BLaER1 treated with 17β-estradiol and CSF1 and Interleukin-3, amounts not matched to agents 10 nM and 100 nM (cell line): ENCODE measurements around the gene EGLN3.
"Not testable (repeated sequence)": the region's sequence is repeated elsewhere in the genome, so short reads cannot be mapped to it uniquely, and the experiment has no call there.

Source experiments
- H3K27ac ChIP-seq, 11 experiments: shearing (Covaris generic); formaldehyde crosslinking; 2 replicates each; pipeline ENCODE4 v1.8.1; 2022
- H3K27me3 ChIP-seq, 11 experiments: shearing (Covaris generic); formaldehyde crosslinking; 2 replicates each; pipeline ENCODE4 v1.8.1; 2022
- H3K36me3 ChIP-seq, 11 experiments: shearing (Covaris generic); formaldehyde crosslinking; 2 replicates each; pipeline ENCODE4 v1.8.1; 2022
- H3K4me1 ChIP-seq, 10 experiments: shearing (Covaris generic); formaldehyde crosslinking; 2 replicates each; pipeline ENCODE4 v1.8.1; 2022
- H3K4me2 ChIP-seq, 11 experiments: shearing (Covaris generic); formaldehyde crosslinking; 2 replicates each; pipeline ENCODE4 v1.8.1; 2022
- H3K4me3 ChIP-seq, 10 experiments: shearing (Covaris generic); formaldehyde crosslinking; 2 replicates each; pipeline ENCODE4 v1.8.1; 2022
- H3K9ac ChIP-seq, 11 experiments: shearing (Covaris generic); formaldehyde crosslinking; 2 replicates each; pipeline ENCODE4 v1.8.1; 2022
- H3K9me3 ChIP-seq, 11 experiments: shearing (Covaris generic); formaldehyde crosslinking; replicated peaks in 1 of 11; 2 replicates each; pipeline ENCODE4 v1.8.1; 2022
- H4K20me1 ChIP-seq, 11 experiments: shearing (Covaris generic); formaldehyde crosslinking; 2 replicates each; pipeline ENCODE4 v1.8.1; 2022
- Cebpa-rat ChIP-seq, 11 experiments: shearing (Covaris generic); IDR thresholded peaks; 2 replicates each; pipeline ENCODE4 v1.8.1; 2022

Gene EGLN3

DNA sequence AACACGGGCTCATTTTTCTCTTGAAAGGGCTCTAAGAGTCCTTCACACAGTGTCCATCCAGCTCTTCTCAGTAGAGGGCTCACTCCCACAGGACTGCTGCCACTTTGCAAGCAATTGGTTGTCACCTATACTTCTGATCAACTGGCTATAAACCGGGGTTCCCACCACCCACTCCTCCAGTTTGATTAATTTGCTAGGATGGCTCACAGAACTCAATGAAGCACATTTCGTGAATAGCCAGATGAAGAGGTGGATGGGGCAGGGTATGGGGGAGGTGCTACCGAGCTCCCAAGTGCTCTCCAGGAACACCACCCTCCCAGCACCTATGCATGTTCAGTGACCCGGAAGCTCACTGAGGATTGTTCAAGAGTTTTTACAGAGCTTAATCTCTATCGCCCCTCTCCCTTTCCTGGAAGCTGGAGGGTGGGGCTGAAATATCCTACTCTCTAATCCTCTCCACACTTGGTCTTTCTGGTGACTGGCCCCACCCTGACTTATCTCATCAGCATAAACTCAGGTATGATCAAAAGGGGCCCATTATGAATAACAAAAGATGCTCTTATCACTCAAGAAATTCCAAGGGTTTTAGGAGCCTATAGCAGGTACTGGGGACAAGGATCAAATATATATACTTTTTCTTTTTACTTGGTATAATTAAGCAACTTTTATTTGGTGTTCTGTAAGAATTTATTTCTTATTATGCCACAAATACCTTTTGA lies 13.9 kb upstream of the EGLN3 start:
- no peaks in the 10 kb centered on the region for H3K36me3 ChIP-seq
- H3K27me3 ChIP-seq = no peaks in the 10 kb centered on the region
- H3K4me3 ChIP-seq = no peak overlapping the region
- no peaks in the 10 kb centered on the region for H4K20me1 ChIP-seq
- peaks cover 0 to 3% (median 0%) of the 10 kb centered on the region in 10 experiments; a peak in 4 of 20 replicates for H3K4me1 ChIP-seq
- no peak overlapping the region for H3K9ac ChIP-seq
- H3K4me2 ChIP-seq = no peak overlapping the region
- TF ChIP-seq Cebpa-rat (IDR thresholded peaks at IDR 0.05) = no peak
- peaks cover 0 to 12% (median 5%) of the 10 kb centered on the region in 11 experiments; a peak in 15 of 22 replicates for H3K9me3 ChIP-seq
- H3K27ac ChIP-seq = no peak overlapping the region

DNA sequence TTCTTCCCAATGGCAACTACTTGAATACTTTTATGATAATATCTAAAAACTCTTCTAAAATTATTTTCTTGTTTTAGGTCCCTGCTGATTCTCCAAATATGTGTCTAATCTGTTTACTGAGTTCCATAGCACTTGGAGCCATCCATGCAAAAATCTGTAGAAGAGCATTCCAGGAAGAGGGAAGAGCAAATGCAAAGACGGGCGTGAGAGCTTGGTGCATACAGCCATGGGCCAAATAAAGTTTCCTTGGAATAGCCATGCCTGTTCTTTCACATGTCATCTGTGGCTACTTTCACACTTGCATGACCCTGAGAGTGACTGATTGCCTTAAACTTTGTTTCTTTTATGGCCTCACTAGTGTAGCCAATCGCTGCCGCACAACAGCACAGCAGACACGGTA lies 13.0 kb upstream of the EGLN3 start:
- H3K4me3 ChIP-seq = no peak overlapping the region
- H3K27ac ChIP-seq = no peak overlapping the region
- H3K36me3 ChIP-seq = no peaks in the 10 kb centered on the region
- no peak for TF ChIP-seq Cebpa-rat (IDR thresholded peaks at IDR 0.05)
- H3K4me2 ChIP-seq = no peak overlapping the region
- no peaks in the 10 kb centered on the region for H3K27me3 ChIP-seq
- H3K9ac ChIP-seq = no peak overlapping the region
- H4K20me1 ChIP-seq = no peaks in the 10 kb centered on the region
- peaks cover 0 to 5% (median 0%) of the 10 kb centered on the region in 10 experiments; a peak in 4 of 20 replicates for H3K4me1 ChIP-seq
- H3K9me3 ChIP-seq = peaks cover 0 to 9% (median 0%) of the 10 kb centered on the region in 11 experiments; a peak in 4 of 22 replicates

GRCh38 chr14:33962466-33962865 lies 11.6 kb upstream of the EGLN3 start:
- H3K9me3 ChIP-seq, H3K27ac ChIP-seq, H3K4me2 ChIP-seq, H3K36me3 ChIP-seq, H3K4me3 ChIP-seq, H3K27me3 ChIP-seq, H3K9ac ChIP-seq, H3K4me1 ChIP-seq, H4K20me1 ChIP-seq: not testable (repeated sequence)

GRCh38 chr14:33962016-33962415 lies 11.1 kb upstream of the EGLN3 start:
- no peak overlapping the region for H3K4me2 ChIP-seq
- peaks cover 0 to 5% (median 0%) of the 10 kb centered on the region in 10 experiments; a peak in 4 of 20 replicates for H3K4me1 ChIP-seq
- H3K36me3 ChIP-seq = no peaks in the 10 kb centered on the region
- no peak overlapping the region for H3K4me3 ChIP-seq
- H3K27me3 ChIP-seq = no peaks in the 10 kb centered on the region
- TF ChIP-seq Cebpa-rat (IDR thresholded peaks at IDR 0.05) = no peak
- H3K9ac ChIP-seq = no peak overlapping the region
- H3K9me3 ChIP-seq = peaks cover 0 to 9% (median 0%) of the 10 kb centered on the region in 11 experiments; a peak in 4 of 22 replicates
- no peak overlapping the region for H3K27ac ChIP-seq
- no peaks in the 10 kb centered on the region for H4K20me1 ChIP-seq

DNA sequence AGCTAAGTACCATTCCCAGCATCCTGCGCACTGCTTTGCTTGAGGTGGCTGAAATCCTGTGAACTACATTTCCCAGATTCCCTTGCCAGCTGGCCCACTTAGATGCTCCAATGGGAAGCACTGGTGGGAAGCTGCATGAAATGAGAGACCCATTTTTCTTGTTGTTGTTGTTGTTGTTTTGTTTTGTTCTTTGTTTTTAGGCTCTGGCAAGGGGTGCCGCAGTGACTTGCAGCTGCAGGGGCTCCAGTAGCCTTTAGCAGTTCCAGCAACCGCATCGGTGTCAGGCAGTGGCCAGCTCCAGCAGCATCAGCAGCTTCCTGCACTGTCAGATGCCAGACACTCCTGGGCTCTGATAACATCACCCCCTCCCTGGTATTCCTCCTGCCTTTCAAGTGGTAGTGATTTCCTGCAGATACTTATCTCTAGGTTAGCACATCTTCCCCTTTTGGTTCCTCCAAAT lies 8.8 kb upstream of the EGLN3 start:
- Histone ChIP-seq H3K36me3 (no peaks in the 10 kb centered on the region), H3K4me2 (peak overlapping the region in 1 of 11 experiments; percentile 32; a peak in 1 of 22 replicates), H3K4me1 (peaks cover 0 to 5% (median 1%) of the 10 kb centered on the region in 10 experiments; a peak in 13 of 20 replicates), H4K20me1 (no peaks in the 10 kb centered on the region), H3K27me3 (no peaks in the 10 kb centered on the region), H3K9ac (no peak overlapping the region), H3K4me3 (no peak overlapping the region), H3K27ac (no peak overlapping the region), H3K9me3 (peaks cover 0 to 9% (median 5%) of the 10 kb centered on the region in 11 experiments; a peak in 7 of 22 replicates)
- no peak for TF ChIP-seq Cebpa-rat (IDR thresholded peaks at IDR 0.05)

GRCh38 chr14:33958605-33959226 lies 7.8 kb upstream of the EGLN3 start:
- no peaks in the 10 kb centered on the region for H3K27me3 ChIP-seq
- H3K4me2 ChIP-seq = no peak overlapping the region
- H3K36me3 ChIP-seq = no peaks in the 10 kb centered on the region
- peaks cover 0 to 9% (median 5%) of the 10 kb centered on the region in 11 experiments; a peak in 7 of 22 replicates for H3K9me3 ChIP-seq
- H4K20me1 ChIP-seq = no peaks in the 10 kb centered on the region
- H3K4me3 ChIP-seq = no peak overlapping the region
- peaks cover 0 to 11% (median 8%) of the 10 kb centered on the region in 10 experiments; a peak in 14 of 20 replicates for H3K4me1 ChIP-seq
- TF ChIP-seq Cebpa-rat (IDR thresholded peaks at IDR 0.05) = no peak
- no peak overlapping the region for H3K27ac ChIP-seq
- H3K9ac ChIP-seq = no peak overlapping the region

- Histone ChIP-seq H3K36me3 (no peaks in the 10 kb centered on the region), H4K20me1 (no peaks in the 10 kb centered on the region), H3K4me2 (no peak overlapping the region), H3K4me3 (no peak overlapping the region), H3K27ac (no peak overlapping the region), H3K9me3 (peaks cover 0 to 9% (median 5%) of the 10 kb centered on the region in 11 experiments; a peak in 8 of 22 replicates), H3K27me3 (no peaks in the 10 kb centered on the region), H3K4me1 (peaks cover 0 to 11% (median 8%) of the 10 kb centered on the region in 10 experiments; a peak in 14 of 20 replicates), H3K9ac (no peak overlapping the region)
- TF ChIP-seq Cebpa-rat (IDR thresholded peaks at IDR 0.05) = no peak
Observed at GRCh38 chr14:33957993-33958392, 7.1 kb upstream of the EGLN3 start.

- Histone ChIP-seq H3K4me2 (no peak overlapping the region), H3K36me3 (no peaks in the 10 kb centered on the region), H3K27ac (no peak overlapping the region), H3K9ac (no peak overlapping the region), H3K4me3 (no peak overlapping the region), H3K9me3 (peaks cover 0 to 7% (median 2%) of the 10 kb centered on the region in 11 experiments; a peak in 8 of 22 replicates), H3K4me1 (peaks cover 0 to 11% (median 8%) of the 10 kb centered on the region in 10 experiments; a peak in 14 of 20 replicates), H4K20me1 (no peaks in the 10 kb centered on the region), H3K27me3 (no peaks in the 10 kb centered on the region)
- TF ChIP-seq Cebpa-rat (IDR thresholded peaks at IDR 0.05) = no peak
Observed at GRCh38 chr14:33957299-33957698, 6.4 kb upstream of the EGLN3 start.

DNA sequence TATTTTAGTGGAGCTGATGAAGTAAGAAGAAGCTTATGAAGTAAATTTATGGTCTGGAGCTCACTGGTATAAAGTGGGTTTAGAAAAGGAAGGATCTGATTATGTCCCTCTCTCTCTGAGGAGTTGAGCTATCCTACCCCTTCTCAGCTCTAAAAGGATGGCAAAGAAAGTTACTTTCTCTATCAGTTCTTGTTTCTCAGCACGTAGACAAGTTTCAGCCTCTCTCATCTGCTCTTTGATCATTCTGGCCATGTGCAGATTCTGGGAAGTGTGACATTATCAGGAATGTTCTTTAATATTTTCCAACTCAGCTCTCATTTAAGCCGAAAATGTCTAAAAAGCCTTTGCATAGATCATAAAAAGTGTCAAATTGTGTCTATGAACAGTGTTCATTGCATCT lies 5.8 kb upstream of the EGLN3 start:
- Histone ChIP-seq H3K9me3 (peaks cover 0 to 7% (median under 1%) of the 10 kb centered on the region in 11 experiments; a peak in 8 of 22 replicates), H3K4me3 (no peak overlapping the region), H4K20me1 (no peaks in the 10 kb centered on the region), H3K4me2 (no peak overlapping the region), H3K36me3 (no peaks in the 10 kb centered on the region), H3K9ac (no peak overlapping the region), H3K27ac (no peak overlapping the region), H3K4me1 (peaks cover 0 to 11% (median 8%) of the 10 kb centered on the region in 10 experiments; a peak in 14 of 20 replicates), H3K27me3 (no peaks in the 10 kb centered on the region)
- no peak for TF ChIP-seq Cebpa-rat (IDR thresholded peaks at IDR 0.05)
